CD4-positive, alpha-beta T cell treated with Interleukin-4 for 1 hour (primary cell): ENCODE data around the gene SGMS1.
A peak's percentile ranks its signal among the peaks of the same experiment; 100 is the strongest.

Source experiments
- DNase-seq, 2 donors: peaks; one replicate each; pipeline ENCODE4 v3.0.0-alpha.2; 2020 to 2022

SGMS1 gene

DNA sequence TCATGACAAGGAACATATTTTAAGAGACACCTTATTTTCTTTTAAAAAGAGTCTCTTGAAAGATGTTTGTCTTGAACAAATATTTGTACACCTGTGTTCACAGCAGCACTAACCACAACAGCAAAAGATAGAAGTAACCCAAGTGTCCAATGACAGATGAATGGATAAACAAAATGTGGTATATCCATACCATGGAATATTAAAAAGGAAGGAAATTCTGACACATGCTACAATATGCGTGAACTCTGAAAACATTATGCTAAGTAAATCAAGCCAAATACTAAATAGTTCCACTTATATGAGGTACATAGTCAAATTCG lies 17.8 kb downstream of the SGMS1 start:
- DNase-seq, result no peak

GRCh38 chr10:50605269-50605950 lies 18.3 kb downstream of the SGMS1 start:
- peak in 1 of 2 donors; percentile 19 for DNase-seq

GRCh38 chr10:50604809-50605208 lies 18.9 kb downstream of the SGMS1 start:
- no peak for DNase-seq

DNA sequence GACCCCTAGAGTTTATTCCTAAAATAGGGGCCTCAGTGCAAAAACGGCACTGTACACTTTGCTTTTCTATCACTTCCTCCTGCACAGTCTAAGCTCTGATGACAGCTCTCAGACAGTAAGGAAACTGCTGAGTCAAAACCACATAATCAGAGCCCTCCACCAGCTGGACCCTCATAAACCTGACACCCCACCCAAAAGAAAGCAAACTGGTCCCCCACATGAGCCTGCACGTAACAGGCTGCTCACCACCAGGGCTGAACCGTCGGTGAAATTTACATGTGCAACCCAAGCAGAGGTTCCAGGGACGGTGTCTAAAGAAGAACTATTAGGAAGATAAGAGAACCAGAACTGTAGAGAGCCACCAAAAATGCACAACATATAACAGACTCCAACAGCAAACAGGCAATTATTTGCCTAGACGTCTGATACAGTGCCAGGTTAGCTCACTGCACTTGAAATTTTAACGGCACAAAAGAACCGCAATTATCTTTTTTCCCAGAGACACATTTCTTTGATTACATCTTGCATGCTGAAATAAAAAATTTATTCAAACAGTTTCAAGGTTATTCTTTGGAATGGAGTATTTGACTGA lies 19.6 kb downstream of the SGMS1 start:
- peak in 1 of 2 donors; percentile 21 for DNase-seq

GRCh38 chr10:50603151-50603850 lies 20.5 kb downstream of the SGMS1 start:
- no peak for DNase-seq

DNA sequence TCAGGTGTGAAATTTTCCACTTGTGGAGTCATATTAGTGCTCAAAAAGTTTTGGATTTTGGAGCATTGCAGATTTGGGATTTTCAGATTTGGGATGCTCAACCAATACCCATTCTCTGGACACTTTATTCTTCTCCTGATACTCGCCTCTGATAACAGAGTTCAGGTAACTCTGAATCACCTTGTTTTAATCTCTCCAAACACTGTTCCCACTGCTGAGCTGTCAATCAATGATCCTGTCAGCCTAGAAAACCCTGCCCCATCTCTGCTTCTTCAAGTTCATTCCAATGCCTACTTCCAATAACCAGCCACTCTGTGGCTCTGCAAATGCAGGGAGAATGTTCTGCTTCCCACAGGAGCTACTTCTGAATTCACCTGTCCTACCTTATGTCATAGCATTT lies 21.8 kb downstream of the SGMS1 start:
- no peak for DNase-seq

- DNase-seq, result no peak
Measured at GRCh38 chr10:50600831-50601477, 22.8 kb downstream of the SGMS1 start.

DNA sequence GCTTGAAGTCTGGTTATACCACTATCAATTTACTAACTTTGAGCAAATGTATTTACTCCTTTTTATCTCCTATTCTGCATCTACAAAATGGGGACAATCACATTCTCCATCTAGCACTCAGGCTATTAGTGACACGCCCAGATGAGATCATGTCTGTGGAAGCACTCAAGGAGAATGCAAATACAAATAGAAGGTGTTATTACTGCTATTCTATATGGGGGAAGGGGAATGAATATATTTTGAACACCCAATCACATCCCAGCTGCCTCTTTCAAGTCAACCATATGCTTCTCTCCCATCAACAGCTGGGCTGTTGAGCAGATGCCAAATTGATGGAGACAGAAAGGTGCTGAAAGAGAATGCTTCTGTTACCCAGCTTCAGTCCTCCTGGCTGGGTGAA lies 23.5 kb downstream of the SGMS1 start:
- no peak for DNase-seq

- no peak for DNase-seq
Measured at GRCh38 chr10:50596897-50597296, 26.9 kb downstream of the SGMS1 start.

DNA sequence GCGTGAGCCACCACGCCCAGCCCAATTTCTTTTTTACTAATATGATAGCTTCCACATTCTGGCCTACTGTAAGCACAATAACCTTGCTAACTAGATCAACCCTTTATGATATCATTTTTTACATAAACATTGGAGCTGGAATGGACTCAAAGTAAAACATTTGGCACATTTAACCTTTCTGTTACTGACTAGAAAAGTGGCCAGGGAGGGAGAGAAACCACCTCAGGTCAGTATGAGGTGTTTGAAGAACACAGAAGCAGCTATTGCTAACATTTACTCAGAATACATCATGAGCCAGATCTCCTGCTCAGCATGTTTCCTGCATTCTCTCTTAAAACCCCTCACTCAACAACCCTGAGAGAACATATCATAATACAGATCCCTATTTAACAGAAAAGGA lies 27.3 kb downstream of the SGMS1 start:
- no peak for DNase-seq

GRCh38 chr10:50595785-50596184 lies 28.0 kb downstream of the SGMS1 start:
- no peak for DNase-seq

GRCh38 chr10:50593523-50594376 lies 30.0 kb downstream of the SGMS1 start:
- no peak for DNase-seq

DNA sequence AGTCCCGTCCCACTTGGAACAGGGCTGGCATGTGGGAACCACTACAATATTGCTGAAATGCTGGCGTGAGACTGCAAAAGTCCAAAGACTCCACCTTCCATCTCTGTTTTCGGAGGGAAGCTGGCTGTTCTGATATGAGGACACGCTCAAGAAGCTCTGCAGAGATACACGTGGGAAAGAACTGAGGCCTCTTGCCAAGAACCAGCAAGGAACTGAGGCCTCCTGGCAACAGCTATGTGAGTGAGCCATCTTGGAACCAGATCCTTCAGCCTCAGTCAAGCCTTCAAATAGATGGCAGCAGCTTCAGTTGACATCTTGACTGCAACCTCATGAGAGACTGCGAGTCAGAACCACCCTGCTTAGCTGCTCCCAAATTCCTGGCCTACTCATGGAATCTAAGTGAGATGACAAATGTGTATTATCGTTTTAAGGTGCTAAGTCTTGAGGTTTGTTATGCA lies 30.8 kb downstream of the SGMS1 start:
- DNase-seq, result no peak

- DNase-seq, result no peak
Measured at GRCh38 chr10:50590935-50591334, 32.8 kb downstream of the SGMS1 start.

DNA sequence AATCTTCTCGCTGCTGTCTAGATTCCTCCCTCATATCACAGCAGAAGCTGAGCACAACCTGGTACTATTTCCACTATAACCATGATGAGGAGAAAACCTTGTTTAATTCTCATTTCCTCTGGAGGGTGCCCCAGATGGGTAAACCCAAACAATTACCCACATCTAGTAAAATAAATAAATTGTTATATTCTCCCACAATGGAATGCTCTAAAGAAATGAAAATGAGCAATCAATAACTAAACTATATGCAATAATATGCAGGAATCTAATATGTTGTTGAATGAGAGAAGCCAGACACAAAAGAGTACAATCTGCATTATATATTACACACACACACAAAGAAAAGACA lies 37.0 kb downstream of the SGMS1 start:
- DNase-seq, result no peak

GRCh38 chr10:50585921-50586739 lies 37.6 kb downstream of the SGMS1 start:
- DNase-seq, result no peak

- DNase-seq, result no peak
Measured at GRCh38 chr10:50582766-50583762, 40.7 kb downstream of the SGMS1 start.

- DNase-seq, result no peak
Measured at GRCh38 chr10:50582046-50582445, 41.7 kb downstream of the SGMS1 start.

DNA sequence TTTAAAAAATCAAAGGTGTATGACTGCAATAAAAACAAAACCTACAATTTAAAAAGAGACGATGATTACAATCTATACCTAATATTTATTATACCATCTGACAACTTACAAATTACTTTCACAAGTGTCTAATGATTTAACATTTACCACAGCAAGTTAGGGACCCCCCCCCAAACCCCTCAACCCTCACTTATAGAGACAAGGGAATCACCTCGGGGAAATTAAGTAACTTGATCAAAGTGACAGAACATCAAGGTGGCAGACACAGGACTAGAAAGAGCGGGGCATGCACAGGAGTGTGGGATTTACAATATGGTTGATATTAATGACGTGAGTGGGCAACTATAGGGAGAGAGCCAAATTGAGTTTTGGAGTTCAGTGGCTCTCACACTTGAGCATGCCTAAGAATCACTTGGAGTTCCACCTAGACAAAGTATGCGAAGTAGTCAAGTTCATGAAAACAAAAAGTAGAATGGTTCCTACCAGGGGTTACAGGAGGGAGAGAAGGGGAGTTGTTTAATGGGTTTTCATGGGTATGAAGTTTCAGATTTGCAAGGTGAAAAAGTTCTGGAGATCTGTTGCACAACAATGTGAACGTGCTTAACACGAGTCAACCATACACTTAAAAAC lies 43.4 kb downstream of the SGMS1 start:
- DNase-seq, result no peak
